Common myeloid progenitor, CD34-positive (primary cell): ENCODE results near the gene CROCC.
A peak's percentile ranks its signal among the peaks of the same experiment; 100 is the strongest.
"Not testable (repeated sequence)": the region's sequence is repeated elsewhere in the genome, so short reads cannot be mapped to it uniquely, and the experiment has no call there.

Experiments used
- CTCF ChIA-PET: fragments of 350-600 bp; sonication (Branson Sonifier 250); formaldehyde crosslinking; loops from one replicate; lab custom pipeline; 2021; ENCODE audit warnings: antibody characterized with exemption; lab: Charles Lee
- POLR2A ChIA-PET: fragments of 350-600 bp; sonication (Branson Sonifier 250); formaldehyde crosslinking; loops from one replicate; lab custom pipeline; 2021; ENCODE audit warnings: antibody characterized with exemption; lab: Charles Lee
- DNase-seq, 3 donors: peaks; one replicate each; pipeline versions ENCODE4 v3.0.0 to v3.0.0-alpha.2; 2013
- H3K27ac ChIP-seq, 2 experiments: 1 replicate in 1 of 2; 2 replicates in 1 of 2; pipeline ENCODE4 v1.7.0; 2013; ENCODE audit warnings: inconsistent platforms in 2 of 2, low read length in 2 of 2, mild to moderate bottlenecking in 2 of 2, low read depth in 1 of 2, moderate library complexity in 1 of 2; ENCODE audit not compliant: severe bottlenecking in 2 of 2, insufficient read depth in 1 of 2, poor library complexity in 1 of 2
- H3K27me3 ChIP-seq, 5 experiments: replicated peaks in 2 of 5; 1 replicate in 3 of 5; 2 replicates in 2 of 5; pipeline versions ENCODE4 v1.6.1 to v1.7.0; 2013; ENCODE audit warnings: low read length in 4 of 5, mild to moderate bottlenecking in 2 of 5, moderate library complexity in 2 of 5, inconsistent platforms in 1 of 5; ENCODE audit not compliant: insufficient read depth in 5 of 5, control insufficient read depth in 4 of 5
- H3K36me3 ChIP-seq, 4 experiments: 1 replicate in 2 of 4; 2 replicates in 2 of 4; pipeline versions ENCODE4 v1.6.1 to v1.7.0; 2013; ENCODE audit warnings: low read length in 3 of 4, control low read depth in 1 of 4, mild to moderate bottlenecking in 1 of 4; ENCODE audit not compliant: control insufficient read depth in 4 of 4, insufficient read depth in 4 of 4
- H3K4me1 ChIP-seq, 4 experiments: 1 replicate in 3 of 4; 2 replicates in 1 of 4; pipeline versions ENCODE4 v1.6.1 to v1.7.1; 2013; ENCODE audit warnings: low read length in 3 of 4, mild to moderate bottlenecking in 3 of 4, control low read depth in 1 of 4, inconsistent platforms in 1 of 4, moderate library complexity in 1 of 4; ENCODE audit not compliant: control insufficient read depth in 4 of 4, insufficient read depth in 4 of 4; ENCODE audit errors: control extremely low read depth in 1 of 4
- H3K4me3 ChIP-seq, 7 experiments: 1 replicate in 4 of 7; 2 replicates in 3 of 7; pipeline versions ENCODE4 v1.5.1 to v1.7.0; 2013; ENCODE audit warnings: mild to moderate bottlenecking in 7 of 7, low read length in 6 of 7, moderate library complexity in 6 of 7, inconsistent platforms in 2 of 7, low read depth in 2 of 7, control low read depth in 1 of 7; ENCODE audit not compliant: insufficient read depth in 4 of 7, control insufficient read depth in 1 of 7; ENCODE audit errors: extremely low read depth in 1 of 7
- H3K9me3 ChIP-seq, 5 experiments: 1 replicate in 4 of 5; 2 replicates in 1 of 5; pipeline versions ENCODE4 v1.6.1 to v1.7.1; 2013; ENCODE audit warnings: low read length in 4 of 5, mild to moderate bottlenecking in 2 of 5, inconsistent platforms in 1 of 5, low read depth in 1 of 5, moderate library complexity in 1 of 5; ENCODE audit not compliant: control insufficient read depth in 4 of 5, insufficient read depth in 2 of 5; ENCODE audit errors: control extremely low read depth in 1 of 5
- WGBS: methylation state at CpG from one replicate; pipeline ENCODE4 v1.1.5; 2013; ENCODE audit not compliant: insufficient coverage; 5-methylcytosine and 5-hydroxymethylcytosine counted together

The CROCC gene

GRCh38 chr1:16961297-16962133, 39.8 kb downstream of the CROCC start:
- POLR2A ChIA-PET = no interaction called here
- CTCF ChIA-PET = interaction anchor here (0.7 to 14.8 kb wide), 18 partner anchors 9 to 409 kb away, joined by 3 to 167 read pairs (median 4); no protein-coding TSS in a partner anchor

GRCh38 chr1:16964169-16964568, 42.4 kb downstream of the CROCC start:
- DNase-seq, H3K27ac ChIP-seq, H3K27me3 ChIP-seq, POLR2A ChIA-PET, H3K9me3 ChIP-seq, H3K4me3 ChIP-seq: not testable (repeated sequence)
- CTCF ChIA-PET = interaction anchor here (1.6 to 14.8 kb wide), 6 partner anchors 12 to 81 kb away, joined by 7 to 167 read pairs (median 12); no protein-coding TSS in a partner anchor
- Histone ChIP-seq H3K4me1 (peaks cover 0 to 37% (median 13%) of the 10 kb centered on the region in 4 experiments), H3K36me3 (peaks cover 2 to 18% (median 5%) of the 10 kb centered on the region in 4 experiments)
- 100% methylated on average over 4 of the region's 4 CpGs for WGBS

More at GRCh38 chr1:16961297-16962133, 39.8 kb downstream of the CROCC start:
- Histone ChIP-seq H3K9me3 (no peaks in the 10 kb centered on the region), H3K27me3 (no peaks in the 10 kb centered on the region), H3K4me3 (peak overlapping the region; percentile 35 to 77 (median 48)), H3K4me1 (peaks cover 0 to 40% (median 20%) of the 10 kb centered on the region in 4 experiments), H3K36me3 (peaks cover 0 to 12% (median 2%) of the 10 kb centered on the region in 4 experiments), H3K27ac (peak overlapping the region in 1 of 2 experiments; percentile 25)
- peak in 1 of 3 donors; percentile 22 for DNase-seq
- 88% methylated on average over 9 of the region's 14 CpGs for WGBS

- ChIA-PET CTCF (interaction anchor here (1.6 to 14.8 kb wide), 6 partner anchors 13 to 80 kb away, joined by 7 to 167 read pairs (median 12); no protein-coding TSS in a partner anchor), POLR2A (no interaction called here)
- 98% methylated on average over 10 of the region's 13 CpGs for WGBS
- Histone ChIP-seq H3K4me1 (peaks cover 0 to 25% (median 8%) of the 10 kb centered on the region in 4 experiments), H3K36me3 (peaks cover 2 to 25% (median 6%) of the 10 kb centered on the region in 4 experiments), H3K4me3 (no peak overlapping the region), H3K27me3 (no peaks in the 10 kb centered on the region), H3K9me3 (no peaks in the 10 kb centered on the region), H3K27ac (no peak overlapping the region)
- no peak for DNase-seq
Measured at GRCh38 chr1:16965486-16966067, 43.8 kb downstream of the CROCC start.

- POLR2A ChIA-PET = interaction anchor here (0.8 kb wide), 1 partner anchor 44 kb away, joined by 3 read pairs; no protein-coding TSS in a partner anchor
Measured at GRCh38 chr1:16966282-16966681, 44.6 kb downstream of the CROCC start.

GRCh38 chr1:16967095-16967575, 45.4 kb downstream of the CROCC start:
- H3K27me3 ChIP-seq = no peaks in the 10 kb centered on the region
- ChIA-PET CTCF (interaction anchor here (0.7 to 14.8 kb wide), 6 partner anchors 9 to 78 kb away, joined by 3 to 167 read pairs (median 4); no protein-coding TSS in a partner anchor), POLR2A (interaction anchor here (0.5 to 0.8 kb wide), 2 partner anchors 43 to 87 kb away, joined by 3 read pairs; partner anchors contain the start of gene SDHB)
- H3K36me3 ChIP-seq = peaks cover 2 to 33% (median 6%) of the 10 kb centered on the region in 4 experiments
- DNase-seq = peak; percentile 14 to 55 (median 19)
- H3K4me1 ChIP-seq = peaks cover 0 to 15% (median 2%) of the 10 kb centered on the region in 4 experiments
- no peak overlapping the region for H3K4me3 ChIP-seq
- WGBS = no CpG with 5 or more reads among the region's 7 CpGs
- H3K27ac ChIP-seq = no peak overlapping the region
- H3K9me3 ChIP-seq = no peaks in the 10 kb centered on the region

More at GRCh38 chr1:16966282-16966681, 44.6 kb downstream of the CROCC start:
- H3K27me3 ChIP-seq = no peaks in the 10 kb centered on the region
- CTCF ChIA-PET = interaction anchor here (0.9 to 14.8 kb wide), 5 partner anchors 19 to 79 kb away, joined by 3 to 167 read pairs (median 7); no protein-coding TSS in a partner anchor
- no peaks in the 10 kb centered on the region for H3K9me3 ChIP-seq
- H3K4me3 ChIP-seq = no peak overlapping the region
- peaks cover 0 to 20% (median 4%) of the 10 kb centered on the region in 4 experiments for H3K4me1 ChIP-seq
- no peak for DNase-seq
- H3K36me3 ChIP-seq = peaks cover 2 to 31% (median 6%) of the 10 kb centered on the region in 4 experiments
- 95% methylated on average over 22 of the region's 22 CpGs for WGBS
- H3K27ac ChIP-seq = no peak overlapping the region

GRCh38 chr1:16967962-16968361, 46.2 kb downstream of the CROCC start:
- CTCF ChIA-PET = interaction anchor here (0.9 to 14.8 kb wide), 5 partner anchors 10 to 77 kb away, joined by 3 to 167 read pairs (median 3); no protein-coding TSS in a partner anchor

More at GRCh38 chr1:16967962-16968361, 46.2 kb downstream of the CROCC start:
- Histone ChIP-seq H3K36me3 (peaks cover 2 to 33% (median 6%) of the 10 kb centered on the region in 4 experiments), H3K4me3 (no peak overlapping the region), H3K27ac (no peak overlapping the region), H3K9me3 (no peaks in the 10 kb centered on the region), H3K27me3 (no peaks in the 10 kb centered on the region), H3K4me1 (peaks cover 0 to 15% (median 2%) of the 10 kb centered on the region in 4 experiments)
- no peak for DNase-seq
- 97% methylated on average over 18 of the region's 21 CpGs for WGBS
- POLR2A ChIA-PET = no interaction called here
